Stomach (tissue), 4 donors: Measurements from ENCODE around the gene GPR32.
"Not testable (repeated sequence)": the region's sequence is repeated elsewhere in the genome, so short reads cannot be mapped to it uniquely, and the experiment has no call there.

ENCODE experiments used
- EP300 ChIP-seq: sonication (generic); formaldehyde crosslinking; IDR thresholded peaks from one replicate; pipeline ENCODE4 v1.6.1; 2017; ENCODE audit warnings: antibody characterized with exemption
- POLR2A ChIP-seq, 4 donors: fragments of 450-650 bp; IDR thresholded peaks; one replicate each; pipeline ENCODE4 v1.6.1; 2016; ENCODE audit warnings: antibody characterized with exemption in 4 of 4, control low read depth in 2 of 4, mild to moderate bottlenecking in 1 of 4, moderate library complexity in 1 of 4
- POLR2AphosphoS5 ChIP-seq, 3 donors: sonication (generic); formaldehyde crosslinking; IDR thresholded peaks; one replicate each; pipeline ENCODE4 v1.6.1; 2016; ENCODE audit warnings: antibody characterized with exemption in 3 of 3
- TF ChIP-seq, protein P1 (sequence below), 7 experiments: fragments of 450-650 bp in 4 of 7; fragments of 200-600 bp in 3 of 7; sonication (generic) in 3 of 7; IDR thresholded peaks; one replicate each; pipeline ENCODE4 v1.5.1; 2016 to 2019; ENCODE audit warnings: antibody characterized with exemption in 7 of 7, control low read depth in 2 of 7, mild to moderate bottlenecking in 1 of 7

DNA sequence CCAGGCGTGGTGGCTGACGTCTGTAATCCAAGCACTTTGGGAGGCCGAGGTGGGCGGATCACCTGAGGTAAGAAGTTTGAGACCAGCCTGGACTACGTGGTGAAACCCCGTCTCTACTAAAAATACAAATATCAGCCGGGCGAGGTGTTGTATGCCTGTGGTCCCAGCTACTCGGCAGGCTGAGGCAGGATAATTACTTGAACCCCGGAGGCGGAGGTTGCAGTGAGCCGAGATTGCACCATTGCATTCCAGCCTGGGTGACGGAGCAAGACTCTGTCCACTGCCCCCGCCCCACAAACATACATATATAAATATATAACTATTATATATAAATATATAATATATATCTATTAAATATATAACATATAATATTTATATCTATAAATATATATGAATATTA, 23.1 kb upstream of the GPR32 start:
- TF ChIP-seq, protein P1, sequence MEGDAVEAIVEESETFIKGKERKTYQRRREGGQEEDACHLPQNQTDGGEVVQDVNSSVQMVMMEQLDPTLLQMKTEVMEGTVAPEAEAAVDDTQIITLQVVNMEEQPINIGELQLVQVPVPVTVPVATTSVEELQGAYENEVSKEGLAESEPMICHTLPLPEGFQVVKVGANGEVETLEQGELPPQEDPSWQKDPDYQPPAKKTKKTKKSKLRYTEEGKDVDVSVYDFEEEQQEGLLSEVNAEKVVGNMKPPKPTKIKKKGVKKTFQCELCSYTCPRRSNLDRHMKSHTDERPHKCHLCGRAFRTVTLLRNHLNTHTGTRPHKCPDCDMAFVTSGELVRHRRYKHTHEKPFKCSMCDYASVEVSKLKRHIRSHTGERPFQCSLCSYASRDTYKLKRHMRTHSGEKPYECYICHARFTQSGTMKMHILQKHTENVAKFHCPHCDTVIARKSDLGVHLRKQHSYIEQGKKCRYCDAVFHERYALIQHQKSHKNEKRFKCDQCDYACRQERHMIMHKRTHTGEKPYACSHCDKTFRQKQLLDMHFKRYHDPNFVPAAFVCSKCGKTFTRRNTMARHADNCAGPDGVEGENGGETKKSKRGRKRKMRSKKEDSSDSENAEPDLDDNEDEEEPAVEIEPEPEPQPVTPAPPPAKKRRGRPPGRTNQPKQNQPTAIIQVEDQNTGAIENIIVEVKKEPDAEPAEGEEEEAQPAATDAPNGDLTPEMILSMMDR (IDR thresholded peaks at IDR 0.05) = not testable (repeated sequence)
- TF ChIP-seq POLR2A (IDR thresholded peaks at IDR 0.05); POLR2AphosphoS5 (IDR thresholded peaks at IDR 0.05); EP300: not testable (repeated sequence)
